T-helper 1 cell treated with Interleukin-12 subunit alpha and Interleukin-12 subunit beta and Interleukin-4 antibody, amounts not matched to agents 30 μg/mL and 1 μg/mL, for 36 hours (primary cell): Measurements from ENCODE around the gene GPR3.
A peak's percentile ranks its signal among the peaks of the same experiment; 100 is the strongest.

Experiments used
- H3K27ac Mint-ChIP-seq: one replicate; pipeline ENCODE4 v1.8.0; 2021; ENCODE audit warnings: mild to moderate bottlenecking, mixed read lengths
- H3K27me3 Mint-ChIP-seq: one replicate; pipeline ENCODE4 v1.8.0; 2021; ENCODE audit warnings: low read depth, mixed read lengths
- H3K36me3 Mint-ChIP-seq: one replicate; pipeline ENCODE4 v1.8.0; 2021; ENCODE audit warnings: low read depth, mixed read lengths
- H3K4me1 Mint-ChIP-seq: one replicate; pipeline ENCODE4 v1.8.0; 2021; ENCODE audit warnings: low read depth, mixed read lengths
- H3K4me3 Mint-ChIP-seq: one replicate; pipeline ENCODE4 v1.8.0; 2021; ENCODE audit warnings: mild to moderate bottlenecking, moderate library complexity, mixed read lengths
- H3K9me3 Mint-ChIP-seq: one replicate; pipeline ENCODE4 v1.8.0; 2021; ENCODE audit warnings: mixed read lengths

The GPR3 gene, protein sequence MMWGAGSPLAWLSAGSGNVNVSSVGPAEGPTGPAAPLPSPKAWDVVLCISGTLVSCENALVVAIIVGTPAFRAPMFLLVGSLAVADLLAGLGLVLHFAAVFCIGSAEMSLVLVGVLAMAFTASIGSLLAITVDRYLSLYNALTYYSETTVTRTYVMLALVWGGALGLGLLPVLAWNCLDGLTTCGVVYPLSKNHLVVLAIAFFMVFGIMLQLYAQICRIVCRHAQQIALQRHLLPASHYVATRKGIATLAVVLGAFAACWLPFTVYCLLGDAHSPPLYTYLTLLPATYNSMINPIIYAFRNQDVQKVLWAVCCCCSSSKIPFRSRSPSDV

GRCh38 chr1:27392096-27392777, at the start of gene GPR3:
Gene GPR3, plus strand, starts transcription at chr1:27392622. Its CDS starts 1,177 bp downstream, at chr1:27393799.
- Mint-ChIP-seq H3K27ac (peak within 1 kb of the TSS; percentile 84), H3K36me3 (no peaks in the 10 kb centered on the region), H3K4me1 (peaks cover 14% of the 10 kb centered on the region), H3K4me3 (peak within 1 kb of the TSS; percentile 72), H3K27me3 (peaks cover 17% of the 10 kb centered on the region), H3K9me3 (no peaks in the 10 kb centered on the region)

- H3K4me1 Mint-ChIP-seq, result peaks cover 50% of the 10 kb centered on the region
- no peaks in the 10 kb centered on the region for H3K9me3 Mint-ChIP-seq
- H3K4me3 Mint-ChIP-seq, result peak overlapping the region; percentile 91
- H3K36me3 Mint-ChIP-seq, result peaks cover 15% of the 10 kb centered on the region
- H3K27me3 Mint-ChIP-seq, result no peaks in the 10 kb centered on the region
- H3K27ac Mint-ChIP-seq, result peak overlapping the region; percentile 88
Measured at GRCh38 chr1:27342778-27343638, 49.4 kb upstream of the GPR3 start.

GRCh38 chr1:27343639-27344025, 48.8 kb upstream of the GPR3 start:
- Mint-ChIP-seq H3K4me3 (peak overlapping the region; percentile 91), H3K27me3 (no peaks in the 10 kb centered on the region), H3K4me1 (peaks cover 49% of the 10 kb centered on the region), H3K9me3 (no peaks in the 10 kb centered on the region), H3K27ac (peak overlapping the region; percentile 88), H3K36me3 (peaks cover 15% of the 10 kb centered on the region)

DNA sequence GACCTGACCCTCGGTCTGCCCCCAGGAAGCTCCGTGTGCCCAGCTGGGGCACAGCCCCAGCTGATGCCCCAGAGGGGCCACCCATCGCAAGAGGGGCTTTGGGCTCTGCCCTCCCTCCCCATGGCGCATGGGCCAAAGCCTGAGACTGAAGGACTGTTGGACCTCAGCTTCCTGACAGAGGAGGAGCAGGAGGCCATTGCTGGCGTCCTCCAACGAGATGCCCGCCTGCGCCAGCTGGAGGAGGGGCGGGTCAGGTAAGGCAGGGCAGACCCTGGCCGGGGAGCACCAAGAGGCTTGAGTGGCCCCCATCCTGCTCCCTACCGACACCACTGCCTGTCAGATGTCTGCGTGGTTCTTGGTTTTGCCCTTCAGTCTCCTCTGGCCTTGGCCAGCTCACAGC, 47.1 kb upstream of the GPR3 start:
- Mint-ChIP-seq H3K27me3 (no peaks in the 10 kb centered on the region), H3K9me3 (no peaks in the 10 kb centered on the region), H3K27ac (no peak overlapping the region), H3K36me3 (peaks cover 13% of the 10 kb centered on the region), H3K4me1 (peaks cover 46% of the 10 kb centered on the region), H3K4me3 (no peak overlapping the region)

DNA sequence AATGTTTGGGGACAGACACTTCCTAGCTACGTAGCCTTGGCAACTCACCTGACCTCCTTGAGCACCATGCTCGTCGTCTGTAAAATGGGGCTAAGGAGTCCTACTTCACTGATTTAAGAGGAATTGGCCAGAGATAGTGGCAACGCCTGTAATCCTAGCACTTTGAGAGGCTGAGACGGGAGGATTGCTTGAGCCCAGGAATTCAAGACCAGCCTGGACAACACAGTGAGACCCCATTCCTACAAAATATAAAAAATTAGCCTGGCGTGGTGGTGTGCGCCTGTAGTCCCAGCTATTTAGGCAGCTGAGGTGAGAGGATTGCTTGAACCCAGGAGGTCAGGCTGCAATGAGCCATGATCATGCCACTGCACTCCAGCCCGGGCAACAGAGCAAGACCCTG, 46.1 kb upstream of the GPR3 start:
- no peaks in the 10 kb centered on the region for H3K9me3 Mint-ChIP-seq
- peak overlapping the region; percentile 56 for H3K4me3 Mint-ChIP-seq
- H3K27me3 Mint-ChIP-seq, result no peaks in the 10 kb centered on the region
- peaks cover 39% of the 10 kb centered on the region for H3K4me1 Mint-ChIP-seq
- peak overlapping the region; percentile 41 for H3K27ac Mint-ChIP-seq
- H3K36me3 Mint-ChIP-seq, result peaks cover 13% of the 10 kb centered on the region

DNA sequence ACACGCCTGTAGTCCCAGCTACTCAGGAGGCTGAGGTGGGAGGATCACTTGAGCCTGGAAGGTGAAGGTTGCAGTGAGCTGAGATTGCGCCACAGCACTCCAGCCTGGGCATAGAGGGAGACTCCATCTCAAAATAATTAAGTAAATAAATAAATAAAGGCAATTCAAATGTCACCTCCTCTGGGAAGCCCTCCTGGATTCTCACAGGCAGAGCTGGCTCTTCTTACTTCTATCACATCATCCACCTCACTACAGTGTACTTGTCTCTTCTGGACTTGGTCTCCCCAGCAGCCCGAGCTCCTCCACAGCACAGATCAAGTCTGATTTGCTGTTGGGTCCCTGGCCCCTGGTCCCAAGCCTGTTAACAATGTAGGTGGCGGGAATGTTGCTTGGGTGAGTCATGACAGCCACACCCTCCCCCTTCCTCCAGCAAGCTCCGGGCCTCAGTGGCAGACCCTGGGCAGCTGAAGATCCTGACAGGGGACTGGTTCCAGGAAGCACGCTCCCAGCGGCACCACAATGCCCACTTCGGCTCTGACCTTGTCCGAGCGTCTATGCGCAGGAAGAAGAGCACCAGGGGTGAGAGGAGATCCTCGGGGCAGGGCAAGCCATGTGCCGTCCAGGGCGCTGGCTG, 45.3 kb upstream of the GPR3 start:
- Mint-ChIP-seq H3K36me3 (peaks cover 14% of the 10 kb centered on the region), H3K27ac (no peak overlapping the region), H3K4me1 (peaks cover 35% of the 10 kb centered on the region), H3K4me3 (no peak overlapping the region), H3K9me3 (no peaks in the 10 kb centered on the region), H3K27me3 (no peaks in the 10 kb centered on the region)

GRCh38 chr1:27348861-27349783, 43.3 kb upstream of the GPR3 start:
- Mint-ChIP-seq H3K9me3 (no peaks in the 10 kb centered on the region), H3K36me3 (peaks cover 11% of the 10 kb centered on the region), H3K4me3 (no peak overlapping the region), H3K27ac (no peak overlapping the region), H3K4me1 (peaks cover 20% of the 10 kb centered on the region), H3K27me3 (no peaks in the 10 kb centered on the region)

- no peak overlapping the region for H3K4me3 Mint-ChIP-seq
- peaks cover 11% of the 10 kb centered on the region for H3K36me3 Mint-ChIP-seq
- no peaks in the 10 kb centered on the region for H3K27me3 Mint-ChIP-seq
- H3K9me3 Mint-ChIP-seq, result no peaks in the 10 kb centered on the region
- no peak overlapping the region for H3K27ac Mint-ChIP-seq
- peaks cover 16% of the 10 kb centered on the region for H3K4me1 Mint-ChIP-seq
Measured at GRCh38 chr1:27349784-27350662, 42.4 kb upstream of the GPR3 start.

DNA sequence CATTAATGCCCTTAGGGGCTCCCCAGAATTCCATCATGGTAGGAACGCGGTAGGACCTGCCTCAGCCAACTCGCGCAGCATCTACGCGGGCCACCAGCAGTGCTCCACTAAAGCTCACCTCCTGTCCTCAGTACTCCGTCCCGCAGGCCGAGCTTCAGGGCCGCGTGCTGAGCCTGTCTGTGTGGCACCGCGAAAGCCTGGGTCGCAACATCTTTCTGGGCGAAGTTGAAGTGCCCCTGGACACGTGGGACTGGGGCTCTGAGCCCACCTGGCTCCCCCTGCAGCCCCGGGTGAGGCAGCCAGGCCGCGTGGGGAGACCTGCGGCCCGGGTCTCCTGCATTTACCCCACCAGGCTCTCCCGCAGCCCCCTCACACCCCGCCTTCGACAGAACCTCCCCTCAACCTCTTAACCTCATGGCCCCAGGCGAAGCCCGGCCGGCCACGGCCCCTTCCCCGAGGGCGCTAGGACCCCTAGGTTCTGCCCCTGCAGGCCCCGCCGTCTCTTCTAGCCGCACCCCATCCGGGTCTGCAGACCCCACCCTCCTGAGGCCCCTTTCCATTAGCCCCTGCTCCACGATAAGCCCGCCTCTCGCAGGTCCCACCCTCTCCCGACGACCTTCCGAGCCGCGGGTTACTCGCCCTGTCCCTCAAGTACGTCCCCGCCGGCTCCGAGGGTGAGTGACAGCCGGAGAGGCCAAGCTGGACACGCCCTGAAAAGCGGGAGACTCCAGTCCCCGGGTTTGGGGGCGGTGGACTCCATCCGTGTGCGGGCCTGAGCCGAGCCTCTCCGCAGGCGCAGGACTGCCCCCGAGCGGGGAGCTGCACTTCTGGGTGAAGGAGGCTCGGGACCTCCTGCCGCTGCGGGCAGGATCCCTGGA, 41.5 kb upstream of the GPR3 start:
- H3K4me3 Mint-ChIP-seq, result no peak overlapping the region
- peaks cover 10% of the 10 kb centered on the region for H3K36me3 Mint-ChIP-seq
- peaks cover 22% of the 10 kb centered on the region for H3K4me1 Mint-ChIP-seq
- no peak overlapping the region for H3K27ac Mint-ChIP-seq
- H3K9me3 Mint-ChIP-seq, result no peaks in the 10 kb centered on the region
- H3K27me3 Mint-ChIP-seq, result no peaks in the 10 kb centered on the region

GRCh38 chr1:27351541-27352107, 40.8 kb upstream of the GPR3 start:
- no peaks in the 10 kb centered on the region for H3K9me3 Mint-ChIP-seq

GRCh38 chr1:27353166-27353565, 39.3 kb upstream of the GPR3 start:
- peaks cover 15% of the 10 kb centered on the region for H3K4me1 Mint-ChIP-seq
- H3K27me3 Mint-ChIP-seq, result no peaks in the 10 kb centered on the region
- peaks cover 1% of the 10 kb centered on the region for H3K36me3 Mint-ChIP-seq
- H3K4me3 Mint-ChIP-seq, result no peak overlapping the region
- no peak overlapping the region for H3K27ac Mint-ChIP-seq
- no peaks in the 10 kb centered on the region for H3K9me3 Mint-ChIP-seq

More at GRCh38 chr1:27351541-27352107, 40.8 kb upstream of the GPR3 start:
- no peaks in the 10 kb centered on the region for H3K27me3 Mint-ChIP-seq
- peaks cover 5% of the 10 kb centered on the region for H3K36me3 Mint-ChIP-seq
- no peak overlapping the region for H3K4me3 Mint-ChIP-seq
- H3K4me1 Mint-ChIP-seq, result peaks cover 18% of the 10 kb centered on the region
- H3K27ac Mint-ChIP-seq, result no peak overlapping the region

DNA sequence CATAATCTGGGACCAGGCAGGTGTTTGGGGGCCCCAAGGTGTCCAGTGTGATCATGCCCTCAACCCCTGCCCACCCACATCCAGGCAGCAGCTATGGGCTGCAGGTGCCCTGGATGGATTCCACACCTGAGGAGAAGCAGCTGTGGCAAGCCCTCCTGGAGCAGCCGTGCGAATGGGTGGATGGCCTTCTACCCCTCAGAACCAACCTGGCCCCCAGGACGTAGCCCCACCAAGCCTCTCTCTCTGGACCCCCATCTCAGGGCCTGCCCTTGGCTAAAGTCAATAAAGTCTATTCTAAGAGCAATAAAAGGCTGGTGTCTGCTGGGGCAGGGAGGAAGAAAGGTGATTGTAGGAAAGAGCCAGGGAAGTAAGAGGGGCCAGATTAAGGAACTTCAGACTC, 38.8 kb upstream of the GPR3 start:
- H3K4me1 Mint-ChIP-seq, result peaks cover 15% of the 10 kb centered on the region
- no peak overlapping the region for H3K27ac Mint-ChIP-seq
- no peaks in the 10 kb centered on the region for H3K9me3 Mint-ChIP-seq
- H3K27me3 Mint-ChIP-seq, result no peaks in the 10 kb centered on the region
- peaks cover 1% of the 10 kb centered on the region for H3K36me3 Mint-ChIP-seq
- no peak overlapping the region for H3K4me3 Mint-ChIP-seq
